ENCODE results near the gene TYMP.
"Not testable (repeated sequence)": the region's sequence is repeated elsewhere in the genome, so short reads cannot be mapped to it uniquely, and the experiment has no call there.

DNA sequence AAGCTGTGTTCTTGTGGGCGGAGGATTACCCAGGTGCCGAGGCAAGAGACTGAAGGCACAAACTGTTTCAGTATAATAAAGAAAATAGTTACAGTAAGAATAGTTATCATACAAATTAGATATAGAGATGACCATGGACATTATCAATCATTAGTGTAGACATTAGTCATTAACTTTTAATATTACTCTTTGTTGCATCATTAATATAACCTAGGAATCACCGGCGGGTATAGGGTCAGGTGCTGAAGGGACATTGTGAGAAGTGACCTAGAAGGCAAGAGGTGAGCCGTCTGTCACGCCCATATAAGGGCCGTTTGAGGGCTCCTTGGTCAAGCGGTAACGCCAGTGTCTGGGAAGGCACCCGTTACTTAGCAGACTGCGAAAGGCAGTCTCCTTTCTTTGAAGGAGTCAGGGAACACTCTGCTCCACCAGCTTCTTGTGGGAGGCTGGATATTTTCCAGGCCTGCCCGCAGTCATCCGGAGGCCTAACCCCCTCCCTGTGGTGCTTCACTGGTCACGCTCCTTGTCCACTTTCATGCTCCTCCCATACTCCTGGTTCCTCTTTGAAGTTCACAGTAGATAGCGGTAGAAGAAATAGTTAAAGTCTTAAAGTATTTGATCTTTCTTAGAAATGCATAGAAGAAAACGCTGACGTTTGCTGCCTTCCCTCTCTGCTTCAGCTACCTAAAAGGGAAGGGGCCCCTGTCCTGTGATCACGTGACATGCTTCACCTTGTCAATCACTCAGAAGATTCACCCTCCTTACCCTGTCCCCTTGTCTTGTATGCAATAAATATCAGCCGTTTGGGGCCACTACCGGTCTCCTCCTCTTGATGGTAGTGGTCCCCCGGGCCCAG, 4.3 kb upstream of the TYMP start:
- TF ChIP-seq, protein P1, sequence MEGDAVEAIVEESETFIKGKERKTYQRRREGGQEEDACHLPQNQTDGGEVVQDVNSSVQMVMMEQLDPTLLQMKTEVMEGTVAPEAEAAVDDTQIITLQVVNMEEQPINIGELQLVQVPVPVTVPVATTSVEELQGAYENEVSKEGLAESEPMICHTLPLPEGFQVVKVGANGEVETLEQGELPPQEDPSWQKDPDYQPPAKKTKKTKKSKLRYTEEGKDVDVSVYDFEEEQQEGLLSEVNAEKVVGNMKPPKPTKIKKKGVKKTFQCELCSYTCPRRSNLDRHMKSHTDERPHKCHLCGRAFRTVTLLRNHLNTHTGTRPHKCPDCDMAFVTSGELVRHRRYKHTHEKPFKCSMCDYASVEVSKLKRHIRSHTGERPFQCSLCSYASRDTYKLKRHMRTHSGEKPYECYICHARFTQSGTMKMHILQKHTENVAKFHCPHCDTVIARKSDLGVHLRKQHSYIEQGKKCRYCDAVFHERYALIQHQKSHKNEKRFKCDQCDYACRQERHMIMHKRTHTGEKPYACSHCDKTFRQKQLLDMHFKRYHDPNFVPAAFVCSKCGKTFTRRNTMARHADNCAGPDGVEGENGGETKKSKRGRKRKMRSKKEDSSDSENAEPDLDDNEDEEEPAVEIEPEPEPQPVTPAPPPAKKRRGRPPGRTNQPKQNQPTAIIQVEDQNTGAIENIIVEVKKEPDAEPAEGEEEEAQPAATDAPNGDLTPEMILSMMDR (IDR thresholded peaks at IDR 0.05): not testable (repeated sequence)
- TF ChIP-seq EP300 (IDR thresholded peaks at IDR 0.05; ENCODE audit: borderline replicate concordance in 1 of 2, low read depth in 1 of 2, low read length in 1 of 2); TEAD4 (IDR thresholded peaks at IDR 0.05; ENCODE audit: borderline replicate concordance, insufficient read depth); FOXM1 (IDR thresholded peaks at IDR 0.05; ENCODE audit: low read depth); REST (IDR thresholded peaks at IDR 0.05; ENCODE audit: low read depth, low read length); RAD21 (IDR thresholded peaks at IDR 0.05; ENCODE audit: low read length); CHD2 (IDR thresholded peaks at IDR 0.05; ENCODE audit: low read length, partially characterized antibody); JUND (IDR thresholded peaks at IDR 0.05); YY1 (IDR thresholded peaks at IDR 0.05; ENCODE audit: low read depth): not testable (repeated sequence)

Data from SK-N-SH (cell line).